Dedifferentiated amniotic fluid mesenchymal stem cell (primary cell): ENCODE data around the gene TAS1R2.

Experiments used
- DNase-seq: peaks from one replicate; pipeline ENCODE4 v3.0.0-alpha.2; 2016; ENCODE audit errors: extremely low spot score

The TAS1R2 gene

GRCh38 chr1:18802231-18802630 lies 57.2 kb downstream of the TAS1R2 start:
- no peak for DNase-seq

- no peak for DNase-seq
These were observed 59.2 kb downstream of the TAS1R2 start for GRCh38 chr1:18800258-18800657.

- no peak for DNase-seq
These were observed 60.0 kb downstream of the TAS1R2 start for GRCh38 chr1:18799454-18799853.

- no peak for DNase-seq
These were observed 60.5 kb downstream of the TAS1R2 start for GRCh38 chr1:18798946-18799345.

GRCh38 chr1:18798533-18798932 lies 60.9 kb downstream of the TAS1R2 start:
- DNase-seq: no peak

GRCh38 chr1:18796950-18797349 lies 62.5 kb downstream of the TAS1R2 start:
- DNase-seq: no peak

GRCh38 chr1:18795002-18795689 lies 64.3 kb downstream of the TAS1R2 start:
- no peak for DNase-seq

GRCh38 chr1:18794561-18794960 lies 64.9 kb downstream of the TAS1R2 start:
- DNase-seq: no peak

- DNase-seq: no peak
These were observed 65.4 kb downstream of the TAS1R2 start for GRCh38 chr1:18794051-18794450.

- DNase-seq: no peak
These were observed 66.3 kb downstream of the TAS1R2 start for GRCh38 chr1:18793164-18793563.

GRCh38 chr1:18792747-18793146 lies 66.7 kb downstream of the TAS1R2 start:
- DNase-seq: no peak
